ENCODE data around the gene CEACAM6.
"Not testable (repeated sequence)": the region's sequence is repeated elsewhere in the genome, so short reads cannot be mapped to it uniquely, and the experiment has no call there.

Gene CEACAM6

GRCh38 chr19:41755328-41755913, at the start of gene CEACAM6:
TSS of gene CEACAM6 (plus strand) at chr19:41755530. CDS start at chr19:41755639, 109 bp downstream.
- no peak for DNase-seq

- peak; percentile 71 for DNase-seq
Observed at GRCh38 chr19:41706741-41707501, 48.4 kb upstream of the CEACAM6 start.

GRCh38 chr19:41707502-41707812, 47.9 kb upstream of the CEACAM6 start:
- no peak for DNase-seq

GRCh38 chr19:41707871-41708371, 47.4 kb upstream of the CEACAM6 start:
- no peak for DNase-seq

GRCh38 chr19:41708481-41708880, 46.8 kb upstream of the CEACAM6 start, which contains the start of gene CEACAM5:
TSS of gene CEACAM5 (plus strand) at chr19:41708626. CDS start at chr19:41708732, 106 bp downstream.
- no peak for DNase-seq

- DNase-seq = not testable (repeated sequence)
Observed at GRCh38 chr19:41709516-41709915, 45.8 kb upstream of the CEACAM6 start.

GRCh38 chr19:41709951-41710645, 45.2 kb upstream of the CEACAM6 start:
- DNase-seq = no peak

GRCh38 chr19:41711376-41712261, 43.7 kb upstream of the CEACAM6 start:
- DNase-seq = no peak

- DNase-seq = no peak
Observed at GRCh38 chr19:41714598-41714997, 40.7 kb upstream of the CEACAM6 start.

- DNase-seq = no peak
Observed at GRCh38 chr19:41718761-41719160, 36.6 kb upstream of the CEACAM6 start.

GRCh38 chr19:41720103-41720502, 35.2 kb upstream of the CEACAM6 start:
- no peak for DNase-seq

- DNase-seq = no peak
Observed at GRCh38 chr19:41726493-41726892, 28.8 kb upstream of the CEACAM6 start.

- DNase-seq = no peak
Observed at GRCh38 chr19:41734156-41734555, 21.2 kb upstream of the CEACAM6 start.

- no peak for DNase-seq
Observed at GRCh38 chr19:41734585-41734984, 20.7 kb upstream of the CEACAM6 start.

GRCh38 chr19:41735071-41735600, 20.2 kb upstream of the CEACAM6 start:
- DNase-seq = no peak

GRCh38 chr19:41739361-41739760, 16.0 kb upstream of the CEACAM6 start:
- DNase-seq = no peak

GRCh38 chr19:41740415-41741243, 14.7 kb upstream of the CEACAM6 start:
- DNase-seq = no peak

GRCh38 chr19:41741244-41741554, 14.1 kb upstream of the CEACAM6 start:
- no peak for DNase-seq

GRCh38 chr19:41744850-41745249, 10.5 kb upstream of the CEACAM6 start:
- no peak for DNase-seq

GRCh38 chr19:41745756-41746155, 9.6 kb upstream of the CEACAM6 start:
- DNase-seq = no peak

GRCh38 chr19:41746593-41747227, 8.6 kb upstream of the CEACAM6 start:
- DNase-seq = peak; percentile 52
